Activated T-helper 1 cell treated with anti-CD3 and anti-CD28 coated beads, Interleukin-12 subunit alpha, Interleukin-12 subunit beta, Interleukin-2, Interleukin-4 antibody, amounts not matched to agents 30 ng/mL and 10 ng/mL and 1 ng/mL, durations not matched to agents 14 hours and 24 hours and 36 hours (primary cell): ENCODE data around the gene HIP1. TPM values are rescaled to one million over a fixed set of nuclear protein-coding genes. Genes with fewer than 3 reads are reported as not detected.
"Not testable (repeated sequence)": the region's sequence is repeated elsewhere in the genome, so short reads cannot be mapped to it uniquely, and the experiment has no call there.

Source experiments
- DNase-seq: peaks from one replicate; pipeline ENCODE4 v3.0.0; 2021; ENCODE audit warnings: low spot score
- H3K27ac Mint-ChIP-seq: one replicate; pipeline ENCODE4 v1.8.0; 2021; ENCODE audit warnings: mild to moderate bottlenecking, mixed read lengths
- H3K27me3 Mint-ChIP-seq: one replicate; pipeline ENCODE4 v1.8.0; 2022; ENCODE audit warnings: mild to moderate bottlenecking, moderate library complexity, mixed read lengths; ENCODE audit not compliant: insufficient read depth
- H3K36me3 Mint-ChIP-seq: one replicate; pipeline ENCODE4 v1.8.0; 2021; ENCODE audit warnings: low read depth, mixed read lengths
- H3K4me1 Mint-ChIP-seq: one replicate; pipeline ENCODE4 v1.8.0; 2021; ENCODE audit warnings: low read depth, mixed read lengths
- H3K4me3 Mint-ChIP-seq: one replicate; pipeline ENCODE4 v1.8.0; 2021; ENCODE audit warnings: mild to moderate bottlenecking, moderate library complexity, mixed read lengths
- H3K9me3 Mint-ChIP-seq: one replicate; pipeline ENCODE4 v1.8.0; 2021; ENCODE audit warnings: mixed read lengths
- intact Hi-C: fragments of 100-400 bp; cut with micrococcal nuclease; formaldehyde crosslinking; loops from one replicate; pipeline ENCODE4 v1.15.1; 2024
- total RNA-seq: library from RNA; stranded (reverse); gene quantifications from 2 replicates; pipeline ENCODE4 v1.2.3, GENCODE V29; 2022

Gene HIP1
- total RNA-seq, 1 donor from 2014 or later: 2.3 TPM

- peaks cover 2% of the 10 kb centered on the region for H3K27me3 Mint-ChIP-seq
- no peaks in the 10 kb centered on the region for H3K9me3 Mint-ChIP-seq
Measured at GRCh38 chr7:75571209-75571608, 167.5 kb downstream of the HIP1 start.

GRCh38 chr7:75569629-75570282, 169.0 kb downstream of the HIP1 start:
- H3K4me3 Mint-ChIP-seq, intact Hi-C loops, H3K27ac Mint-ChIP-seq, DNase-seq, H3K27me3 Mint-ChIP-seq, H3K4me1 Mint-ChIP-seq, H3K36me3 Mint-ChIP-seq, H3K9me3 Mint-ChIP-seq: not testable (repeated sequence)

More at GRCh38 chr7:75571209-75571608, 167.5 kb downstream of the HIP1 start:
- no peaks in the 10 kb centered on the region for H3K36me3 Mint-ChIP-seq
- no peak overlapping the region for H3K4me3 Mint-ChIP-seq
- H3K4me1 Mint-ChIP-seq: no peaks in the 10 kb centered on the region
- intact Hi-C loops: no loop called here
- H3K27ac Mint-ChIP-seq: no peak overlapping the region
- DNase-seq: no peak

- no peak for DNase-seq
- intact Hi-C loops: no loop called here
- Mint-ChIP-seq H3K9me3 (no peaks in the 10 kb centered on the region), H3K27ac (no peak overlapping the region), H3K27me3 (no peaks in the 10 kb centered on the region), H3K36me3 (no peaks in the 10 kb centered on the region), H3K4me3 (no peak overlapping the region), H3K4me1 (no peaks in the 10 kb centered on the region)
Measured at GRCh38 chr7:75567948-75568595, 170.7 kb downstream of the HIP1 start.

GRCh38 chr7:75565132-75565837, 173.5 kb downstream of the HIP1 start:
- intact Hi-C loops: no loop called here
- DNase-seq: no peak
- Mint-ChIP-seq H3K27ac (no peak overlapping the region), H3K27me3 (no peaks in the 10 kb centered on the region), H3K9me3 (peaks cover 9% of the 10 kb centered on the region), H3K4me3 (no peak overlapping the region), H3K4me1 (no peaks in the 10 kb centered on the region), H3K36me3 (peaks cover 3% of the 10 kb centered on the region)

GRCh38 chr7:75563171-75563570, 175.6 kb downstream of the HIP1 start:
- Mint-ChIP-seq H3K36me3 (peaks cover 3% of the 10 kb centered on the region), H3K27me3 (peaks cover 2% of the 10 kb centered on the region), H3K27ac (no peak overlapping the region), H3K4me3 (no peak overlapping the region), H3K4me1 (no peaks in the 10 kb centered on the region), H3K9me3 (peaks cover 9% of the 10 kb centered on the region)
- DNase-seq: no peak
- intact Hi-C loops: no loop called here

GRCh38 chr7:75559976-75560365, 178.8 kb downstream of the HIP1 start:
- no peak overlapping the region for H3K4me3 Mint-ChIP-seq
- no peak overlapping the region for H3K27ac Mint-ChIP-seq
- peaks cover 3% of the 10 kb centered on the region for H3K36me3 Mint-ChIP-seq
- no peaks in the 10 kb centered on the region for H3K4me1 Mint-ChIP-seq
- intact Hi-C loops: no loop called here
- DNase-seq: no peak
- H3K9me3 Mint-ChIP-seq: peaks cover 9% of the 10 kb centered on the region
- H3K27me3 Mint-ChIP-seq: peaks cover 4% of the 10 kb centered on the region

- H3K4me3 Mint-ChIP-seq: no peak overlapping the region
- H3K36me3 Mint-ChIP-seq: peaks cover 3% of the 10 kb centered on the region
- intact Hi-C loops: no loop called here
- no peak for DNase-seq
- peaks cover 9% of the 10 kb centered on the region for H3K9me3 Mint-ChIP-seq
- H3K27me3 Mint-ChIP-seq: peaks cover 4% of the 10 kb centered on the region
- H3K4me1 Mint-ChIP-seq: no peaks in the 10 kb centered on the region
- H3K27ac Mint-ChIP-seq: no peak overlapping the region
Measured at GRCh38 chr7:75559355-75559975, 179.3 kb downstream of the HIP1 start.

- intact Hi-C loops, DNase-seq, H3K9me3 Mint-ChIP-seq, H3K27ac Mint-ChIP-seq, H3K36me3 Mint-ChIP-seq, H3K4me1 Mint-ChIP-seq, H3K4me3 Mint-ChIP-seq, H3K27me3 Mint-ChIP-seq: not testable (repeated sequence)
Measured at GRCh38 chr7:75556835-75557234, 181.9 kb downstream of the HIP1 start.

GRCh38 chr7:75555736-75556135, 183.0 kb downstream of the HIP1 start:
- Mint-ChIP-seq H3K9me3 (no peaks in the 10 kb centered on the region), H3K36me3 (no peaks in the 10 kb centered on the region), H3K4me1 (no peaks in the 10 kb centered on the region), H3K27me3 (peaks cover 4% of the 10 kb centered on the region), H3K4me3 (no peak overlapping the region), H3K27ac (no peak overlapping the region)
- DNase-seq: no peak
- intact Hi-C loops: no loop called here

GRCh38 chr7:75546237-75547015, 192.3 kb downstream of the HIP1 start:
- Mint-ChIP-seq H3K36me3 (no peaks in the 10 kb centered on the region), H3K4me3 (no peak overlapping the region), H3K9me3 (no peaks in the 10 kb centered on the region), H3K27me3 (no peaks in the 10 kb centered on the region), H3K4me1 (no peaks in the 10 kb centered on the region), H3K27ac (no peak overlapping the region)
- intact Hi-C loops: no loop called here
- no peak for DNase-seq

GRCh38 chr7:75537731-75538130, 201.0 kb downstream of the HIP1 start:
- H3K4me3 Mint-ChIP-seq: no peak overlapping the region
- H3K36me3 Mint-ChIP-seq: no peaks in the 10 kb centered on the region
- intact Hi-C loops: no loop called here
- peaks cover 6% of the 10 kb centered on the region for H3K4me1 Mint-ChIP-seq
- no peaks in the 10 kb centered on the region for H3K9me3 Mint-ChIP-seq
- peak overlapping the region; percentile 48 for H3K27ac Mint-ChIP-seq
- H3K27me3 Mint-ChIP-seq: peaks cover 5% of the 10 kb centered on the region
- no peak for DNase-seq

- intact Hi-C loops: no loop called here
- Mint-ChIP-seq H3K9me3 (no peaks in the 10 kb centered on the region), H3K27ac (peak overlapping the region; percentile 48), H3K27me3 (peaks cover 5% of the 10 kb centered on the region), H3K36me3 (no peaks in the 10 kb centered on the region), H3K4me1 (peaks cover 6% of the 10 kb centered on the region), H3K4me3 (no peak overlapping the region)
- no peak for DNase-seq
Measured at GRCh38 chr7:75536940-75537538, 201.7 kb downstream of the HIP1 start.
